HEK293 (cell line): ENCODE data around the gene LY6G6F.

ENCODE experiments used
- BCL11A ChIP-seq: fragments of 450-650 bp; formaldehyde crosslinking; IDR thresholded peaks from 2 replicates; pipeline ENCODE4 v1.5.1; 2016; ENCODE audit warnings: low read depth, missing biosample characterization, missing genetic modification characterization
- IKZF3 ChIP-seq: fragments of 450-650 bp; IDR thresholded peaks from 2 replicates; pipeline ENCODE4 v1.5.0; 2018; ENCODE audit warnings: missing biosample characterization, mild to moderate bottlenecking, missing genetic modification characterization, moderate library complexity
- KLF10 ChIP-seq: fragments of 450-650 bp; IDR thresholded peaks from 2 replicates; pipeline ENCODE4 v1.5.1; 2018; ENCODE audit warnings: missing biosample characterization, mild to moderate bottlenecking, missing genetic modification characterization
- PRDM1 ChIP-seq: fragments of 450-650 bp; formaldehyde crosslinking; IDR thresholded peaks from 2 replicates; pipeline ENCODE4; 2016; ENCODE audit warnings: missing biosample characterization, missing genetic modification characterization
- PRDM10 ChIP-seq: fragments of 450-650 bp; formaldehyde crosslinking; IDR thresholded peaks from 2 replicates; pipeline ENCODE4 v1.5.1; 2016; ENCODE audit warnings: missing biosample characterization, missing genetic modification characterization
- TRIM28 ChIP-seq: IDR thresholded peaks from 2 replicates; pipeline ENCODE4 v1.6.1; 2011; ENCODE audit warnings: low read length, control low read depth, borderline replicate concordance
- ZBTB8A ChIP-seq: fragments of 450-650 bp; formaldehyde crosslinking; IDR thresholded peaks from 2 replicates; pipeline ENCODE4 v1.5.1; 2016; ENCODE audit warnings: missing biosample characterization, missing genetic modification characterization
- ZEB2 ChIP-seq: fragments of 450-650 bp; formaldehyde crosslinking; IDR thresholded peaks from 2 replicates; pipeline ENCODE4 v1.5.1; 2016; ENCODE audit warnings: missing biosample characterization, missing genetic modification characterization
- ZFP37 ChIP-seq: fragments of 450-650 bp; formaldehyde crosslinking; IDR thresholded peaks from 2 replicates; pipeline ENCODE4 v1.5.1; 2016; ENCODE audit warnings: missing biosample characterization, missing genetic modification characterization
- ZIC2 ChIP-seq: fragments of 450-650 bp; formaldehyde crosslinking; IDR thresholded peaks from 2 replicates; pipeline ENCODE4 v1.5.1; 2016; ENCODE audit warnings: missing biosample characterization, missing genetic modification characterization
- ZNF169 ChIP-seq: fragments of 450-650 bp; formaldehyde crosslinking; IDR thresholded peaks from 2 replicates; pipeline ENCODE4 v1.5.1; 2016; ENCODE audit warnings: missing biosample characterization, missing genetic modification characterization
- ZNF174 ChIP-seq: fragments of 450-650 bp; formaldehyde crosslinking; IDR thresholded peaks from 2 replicates; pipeline ENCODE4 v1.5.0; 2017; ENCODE audit warnings: missing biosample characterization, mild to moderate bottlenecking, missing genetic modification characterization
- ZNF202 ChIP-seq: fragments of 450-650 bp; formaldehyde crosslinking; IDR thresholded peaks from 2 replicates; pipeline ENCODE4 v1.5.1; 2016; ENCODE audit warnings: missing biosample characterization, missing genetic modification characterization, borderline replicate concordance
- ZNF223 ChIP-seq: fragments of 450-650 bp; formaldehyde crosslinking; IDR thresholded peaks from 2 replicates; pipeline ENCODE4 v1.5.1; 2016; ENCODE audit warnings: missing biosample characterization, missing genetic modification characterization
- ZNF24 ChIP-seq: fragments of 450-650 bp; formaldehyde crosslinking; IDR thresholded peaks from 2 replicates; pipeline ENCODE4 v1.5.1; 2016; ENCODE audit warnings: missing biosample characterization, missing genetic modification characterization
- ZNF324 ChIP-seq: fragments of 450-650 bp; formaldehyde crosslinking; IDR thresholded peaks from 2 replicates; pipeline ENCODE4 v1.5.1; 2016; ENCODE audit warnings: missing biosample characterization, missing genetic modification characterization
- ZNF423 ChIP-seq: fragments of 450-650 bp; formaldehyde crosslinking; IDR thresholded peaks from 2 replicates; pipeline ENCODE4 v1.5.1; 2016; ENCODE audit warnings: missing biosample characterization, missing genetic modification characterization
- ZNF514 ChIP-seq: fragments of 450-650 bp; formaldehyde crosslinking; IDR thresholded peaks from 2 replicates; pipeline ENCODE4 v1.5.1; 2016; ENCODE audit warnings: missing biosample characterization, missing genetic modification characterization
- ZNF544 ChIP-seq: fragments of 450-650 bp; formaldehyde crosslinking; IDR thresholded peaks from 2 replicates; pipeline ENCODE4 v1.5.0; 2017; ENCODE audit warnings: missing biosample characterization, missing genetic modification characterization
- ZNF585B ChIP-seq: fragments of 450-650 bp; formaldehyde crosslinking; IDR thresholded peaks from 2 replicates; pipeline ENCODE4 v1.5.1; 2016; ENCODE audit warnings: missing biosample characterization, missing genetic modification characterization
- ZNF645 ChIP-seq: fragments of 450-650 bp; formaldehyde crosslinking; IDR thresholded peaks from 2 replicates; pipeline ENCODE4; 2016; ENCODE audit warnings: missing biosample characterization, missing genetic modification characterization
- ZNF664 ChIP-seq: fragments of 450-650 bp; formaldehyde crosslinking; IDR thresholded peaks from 2 replicates; pipeline ENCODE4 v1.5.1; 2016; ENCODE audit warnings: missing biosample characterization, missing genetic modification characterization
- ZNF692 ChIP-seq: fragments of 450-650 bp; formaldehyde crosslinking; IDR thresholded peaks from 2 replicates; pipeline ENCODE4 v1.5.1; 2016; ENCODE audit warnings: missing biosample characterization, missing genetic modification characterization
- ZNF768 ChIP-seq: fragments of 450-650 bp; formaldehyde crosslinking; IDR thresholded peaks from 2 replicates; pipeline ENCODE4 v1.5.1; 2018; ENCODE audit warnings: missing biosample characterization, mild to moderate bottlenecking, missing genetic modification characterization
- ZNF830 ChIP-seq: fragments of 450-650 bp; IDR thresholded peaks from 2 replicates; pipeline ENCODE4 v1.5.0; 2018; ENCODE audit warnings: missing biosample characterization, missing genetic modification characterization, low read depth, mild to moderate bottlenecking, moderate library complexity
- TF ChIP-seq, protein P1 (sequence below): IDR thresholded peaks from 2 replicates; pipeline ENCODE4 v1.6.1; 2011; ENCODE audit warnings: mild to moderate bottlenecking, low read depth, low read length, borderline replicate concordance
- TF ChIP-seq, protein P2 (sequence below): fragments of 450-650 bp; formaldehyde crosslinking; IDR thresholded peaks from 2 replicates; pipeline ENCODE4 v1.5.1; 2017; ENCODE audit warnings: missing biosample characterization, missing genetic modification characterization
- TF ChIP-seq, protein P3 (sequence below): sonication (generic); formaldehyde crosslinking; IDR thresholded peaks from 2 replicates; pipeline ENCODE4 v1.8.1; 2022; ENCODE audit warnings: mild to moderate bottlenecking, moderate library complexity, missing genetic modification reagents

Gene LY6G6F

GRCh38 chr6:31715022-31715958 is 8.6 kb downstream of the LY6G6F start, which contains the start of gene LY6G6D (continued):
- TF ChIP-seq ZNF692 (tag by site-specific recombination) (peak; percentile 40; the same call in 1 of the 2 replicates), PRDM1 (no peak), ZEB2 (tag by site-specific recombination) (no peak), ZNF585B (tag by site-specific recombination) (no peak), ZNF169 (tag by site-specific recombination) (no peak), ZNF645 (tag by site-specific recombination) (no peak), PRDM10 (no peak), KLF10 (no peak), ZNF202 (tag by site-specific recombination) (no peak), IKZF3 (tag by site-specific recombination) (0 out of 2 replicates have a peak, but pooled peaks have one; percentile 11), ZBTB8A (peak; percentile 53), ZFP37 (no peak), ZNF324 (tag by site-specific recombination) (no peak), TRIM28 (no peak), ZNF174 (tag by site-specific recombination) (no peak), ZNF423 (tag by site-specific recombination) (no peak), ZNF223 (no peak), ZNF24 (tag by site-specific recombination) (no peak), ZNF544 (tag by site-specific recombination) (no peak), ZNF830 (tag by site-specific recombination) (no peak), ZNF768 (tag by site-specific recombination) (no peak), ZNF514 (tag by site-specific recombination) (no peak), BCL11A (tag by site-specific recombination) (no peak), ZIC2 (tag by site-specific recombination) (peak; percentile 98), ZNF664 (no peak)
- TF ChIP-seq, protein P1, sequence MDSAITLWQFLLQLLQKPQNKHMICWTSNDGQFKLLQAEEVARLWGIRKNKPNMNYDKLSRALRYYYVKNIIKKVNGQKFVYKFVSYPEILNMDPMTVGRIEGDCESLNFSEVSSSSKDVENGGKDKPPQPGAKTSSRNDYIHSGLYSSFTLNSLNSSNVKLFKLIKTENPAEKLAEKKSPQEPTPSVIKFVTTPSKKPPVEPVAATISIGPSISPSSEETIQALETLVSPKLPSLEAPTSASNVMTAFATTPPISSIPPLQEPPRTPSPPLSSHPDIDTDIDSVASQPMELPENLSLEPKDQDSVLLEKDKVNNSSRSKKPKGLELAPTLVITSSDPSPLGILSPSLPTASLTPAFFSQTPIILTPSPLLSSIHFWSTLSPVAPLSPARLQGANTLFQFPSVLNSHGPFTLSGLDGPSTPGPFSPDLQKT: no peak
- TF ChIP-seq, protein P2, sequence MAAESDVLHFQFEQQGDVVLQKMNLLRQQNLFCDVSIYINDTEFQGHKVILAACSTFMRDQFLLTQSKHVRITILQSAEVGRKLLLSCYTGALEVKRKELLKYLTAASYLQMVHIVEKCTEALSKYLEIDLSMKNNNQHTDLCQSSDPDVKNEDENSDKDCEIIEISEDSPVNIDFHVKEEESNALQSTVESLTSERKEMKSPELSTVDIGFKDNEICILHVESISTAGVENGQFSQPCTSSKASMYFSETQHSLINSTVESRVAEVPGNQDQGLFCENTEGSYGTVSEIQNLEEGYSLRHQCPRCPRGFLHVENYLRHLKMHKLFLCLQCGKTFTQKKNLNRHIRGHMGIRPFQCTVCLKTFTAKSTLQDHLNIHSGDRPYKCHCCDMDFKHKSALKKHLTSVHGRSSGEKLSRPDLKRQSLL (tag by site-specific recombination): no peak
- TF ChIP-seq, protein P3, sequence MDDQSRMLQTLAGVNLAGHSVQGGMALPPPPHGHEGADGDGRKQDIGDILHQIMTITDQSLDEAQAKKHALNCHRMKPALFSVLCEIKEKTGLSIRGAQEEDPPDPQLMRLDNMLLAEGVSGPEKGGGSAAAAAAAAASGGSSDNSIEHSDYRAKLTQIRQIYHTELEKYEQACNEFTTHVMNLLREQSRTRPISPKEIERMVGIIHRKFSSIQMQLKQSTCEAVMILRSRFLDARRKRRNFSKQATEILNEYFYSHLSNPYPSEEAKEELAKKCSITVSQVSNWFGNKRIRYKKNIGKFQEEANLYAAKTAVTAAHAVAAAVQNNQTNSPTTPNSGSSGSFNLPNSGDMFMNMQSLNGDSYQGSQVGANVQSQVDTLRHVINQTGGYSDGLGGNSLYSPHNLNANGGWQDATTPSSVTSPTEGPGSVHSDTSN (CRISPR knock-in tag): no peak
